ENCODE data around the gene TRIM23.
"Not testable (repeated sequence)": the region's sequence is repeated elsewhere in the genome, so short reads cannot be mapped to it uniquely, and the experiment has no call there.

The TRIM23 gene

DNA sequence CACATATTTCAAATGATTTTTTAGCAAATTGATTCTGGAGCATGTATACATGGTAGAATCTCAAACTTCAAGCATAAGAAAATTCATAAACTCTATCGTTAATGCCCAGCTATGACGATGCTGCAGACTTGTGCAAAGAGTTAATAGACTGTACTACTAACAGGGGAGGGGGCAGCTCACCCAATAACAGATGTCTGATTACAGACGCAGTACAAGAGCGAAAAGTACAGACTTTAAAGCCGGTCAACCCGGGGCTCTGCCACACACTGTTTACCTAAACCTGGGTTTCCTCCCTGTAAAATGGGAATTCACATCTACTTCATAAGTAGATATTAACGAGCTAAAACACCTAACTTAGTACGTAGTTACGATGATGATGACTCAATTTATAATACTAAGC lies 651 bp downstream of the TRIM23 start:
- Histone ChIP-seq H3K9ac (ENCODE audit: low read depth, low read length, poor library complexity, severe bottlenecking) (peak overlapping the region; percentile 84), H3F3A (ENCODE audit: low read depth) (no peaks in the 10 kb centered on the region), H3K36me3 (ENCODE audit: insufficient read depth, low read length) (no peaks in the 10 kb centered on the region), H3K79me2 (ENCODE audit: insufficient read depth, low read length) (peaks cover 69% of the 10 kb centered on the region), H3K4me1 (ENCODE audit: insufficient read depth, low read length, poor library complexity, severe bottlenecking) (peaks cover 33% of the 10 kb centered on the region), H4K20me1 (ENCODE audit: insufficient read depth, low read length, poor library complexity, severe bottlenecking) (peaks cover 10% of the 10 kb centered on the region), H3K4me3 (ENCODE audit: low read length, poor library complexity, severe bottlenecking) (peak overlapping the region; percentile 96), H3K4me2 (ENCODE audit: low read depth, low read length, poor library complexity, severe bottlenecking) (peak overlapping the region; percentile 80), H3K9me3 (ENCODE audit: insufficient read depth, low read depth, low read length) (no peaks in the 10 kb centered on the region), H2AFZ (ENCODE audit: low read length) (peak overlapping the region; percentile 94; the same call in 1 of the 2 replicates), H3K27me3 (ENCODE audit: insufficient read depth, low read length, poor library complexity, severe bottlenecking) (no peaks in the 10 kb centered on the region), H3K9me2 (replicated peaks; ENCODE audit: low read depth, low read length) (no peaks in the 10 kb centered on the region)
- TF ChIP-seq, protein P1, sequence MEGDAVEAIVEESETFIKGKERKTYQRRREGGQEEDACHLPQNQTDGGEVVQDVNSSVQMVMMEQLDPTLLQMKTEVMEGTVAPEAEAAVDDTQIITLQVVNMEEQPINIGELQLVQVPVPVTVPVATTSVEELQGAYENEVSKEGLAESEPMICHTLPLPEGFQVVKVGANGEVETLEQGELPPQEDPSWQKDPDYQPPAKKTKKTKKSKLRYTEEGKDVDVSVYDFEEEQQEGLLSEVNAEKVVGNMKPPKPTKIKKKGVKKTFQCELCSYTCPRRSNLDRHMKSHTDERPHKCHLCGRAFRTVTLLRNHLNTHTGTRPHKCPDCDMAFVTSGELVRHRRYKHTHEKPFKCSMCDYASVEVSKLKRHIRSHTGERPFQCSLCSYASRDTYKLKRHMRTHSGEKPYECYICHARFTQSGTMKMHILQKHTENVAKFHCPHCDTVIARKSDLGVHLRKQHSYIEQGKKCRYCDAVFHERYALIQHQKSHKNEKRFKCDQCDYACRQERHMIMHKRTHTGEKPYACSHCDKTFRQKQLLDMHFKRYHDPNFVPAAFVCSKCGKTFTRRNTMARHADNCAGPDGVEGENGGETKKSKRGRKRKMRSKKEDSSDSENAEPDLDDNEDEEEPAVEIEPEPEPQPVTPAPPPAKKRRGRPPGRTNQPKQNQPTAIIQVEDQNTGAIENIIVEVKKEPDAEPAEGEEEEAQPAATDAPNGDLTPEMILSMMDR (conservative IDR thresholded peaks at IDR 0.05; ENCODE audit: low read length) = no peak
- TF ChIP-seq EZH2phosphoT487 (IDR thresholded peaks at IDR 0.05; ENCODE audit: borderline replicate concordance) = no peak

DNA sequence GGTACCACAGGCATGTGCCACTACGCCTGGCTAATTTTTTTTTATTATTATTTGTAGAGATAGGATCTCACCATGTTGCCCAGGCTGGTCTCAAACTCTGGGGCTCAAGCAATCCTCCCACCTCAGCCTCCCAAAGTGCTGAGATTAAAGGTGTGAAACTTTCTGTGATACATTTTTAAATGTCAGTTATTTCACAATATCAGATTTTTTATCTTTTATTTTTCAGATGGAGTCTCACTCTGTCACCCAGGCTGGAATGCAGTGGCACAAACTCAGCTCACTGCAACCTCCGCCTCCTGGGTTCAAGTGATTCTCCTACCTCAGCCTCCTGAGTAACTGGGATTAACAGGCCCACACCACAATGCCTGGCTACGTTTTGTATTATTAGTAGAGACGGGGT lies 2.2 kb downstream of the TRIM23 start:
- not testable (repeated sequence) for H3K36me3 ChIP-seq (ENCODE audit: insufficient read depth, low read length); H3K9me2 ChIP-seq (replicated peaks; ENCODE audit: low read depth, low read length); H4K20me1 ChIP-seq (ENCODE audit: insufficient read depth, low read length, poor library complexity, severe bottlenecking); H3K9ac ChIP-seq (ENCODE audit: low read depth, low read length, poor library complexity, severe bottlenecking); H2AFZ ChIP-seq (ENCODE audit: low read length); H3F3A ChIP-seq (ENCODE audit: low read depth); H3K9me3 ChIP-seq (ENCODE audit: insufficient read depth, low read depth, low read length); H3K27me3 ChIP-seq (ENCODE audit: insufficient read depth, low read length, poor library complexity, severe bottlenecking)
- peaks cover 27% of the 10 kb centered on the region for H3K4me1 ChIP-seq (ENCODE audit: insufficient read depth, low read length, poor library complexity, severe bottlenecking)
- H3K4me3 ChIP-seq (ENCODE audit: low read length, poor library complexity, severe bottlenecking) = peak overlapping the region; percentile 96
- peaks cover 59% of the 10 kb centered on the region for H3K79me2 ChIP-seq (ENCODE audit: insufficient read depth, low read length)
- peak overlapping the region; percentile 80 for H3K4me2 ChIP-seq (ENCODE audit: low read depth, low read length, poor library complexity, severe bottlenecking)

DNA sequence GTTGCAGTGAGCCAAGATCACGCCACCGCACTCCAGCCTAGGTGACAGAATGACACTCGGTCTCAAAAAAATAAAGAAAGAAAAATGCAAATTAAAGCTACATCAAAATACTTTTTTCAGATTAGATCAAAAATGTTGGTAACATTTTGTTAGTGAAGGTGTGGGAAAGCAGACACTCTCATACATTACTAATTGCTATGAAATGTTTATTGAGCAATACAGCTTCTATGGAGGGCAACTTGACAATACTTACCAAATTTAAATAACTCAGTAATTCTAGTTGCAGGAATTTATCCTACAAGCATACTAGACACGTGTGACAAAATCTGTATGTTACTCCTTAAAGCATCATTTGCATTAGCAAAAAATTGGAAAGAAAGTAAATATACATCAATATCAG lies 4.1 kb downstream of the TRIM23 start:
- peak overlapping the region; percentile 13 for H3K4me3 ChIP-seq (ENCODE audit: low read length, poor library complexity, severe bottlenecking)
- H3K27me3 ChIP-seq (ENCODE audit: insufficient read depth, low read length, poor library complexity, severe bottlenecking) = no peaks in the 10 kb centered on the region
- no peak overlapping the region for H2AFZ ChIP-seq (ENCODE audit: low read length)
- peaks cover 40% of the 10 kb centered on the region for H3K79me2 ChIP-seq (ENCODE audit: insufficient read depth, low read length)
- TF ChIP-seq EZH2phosphoT487 (IDR thresholded peaks at IDR 0.05; ENCODE audit: borderline replicate concordance) = no peak
- TF ChIP-seq, protein P1 (conservative IDR thresholded peaks at IDR 0.05; ENCODE audit: low read length) = no peak
- no peaks in the 10 kb centered on the region; the same call in 1 of the 2 replicates for H3K36me3 ChIP-seq (ENCODE audit: insufficient read depth, low read length)
- H3K9me3 ChIP-seq (ENCODE audit: insufficient read depth, low read depth, low read length) = no peaks in the 10 kb centered on the region
- H3K9ac ChIP-seq (ENCODE audit: low read depth, low read length, poor library complexity, severe bottlenecking) = no peak overlapping the region
- H3F3A ChIP-seq (ENCODE audit: low read depth) = no peaks in the 10 kb centered on the region
- no peak overlapping the region for H3K4me2 ChIP-seq (ENCODE audit: low read depth, low read length, poor library complexity, severe bottlenecking)
- no peaks in the 10 kb centered on the region for H3K9me2 ChIP-seq (replicated peaks; ENCODE audit: low read depth, low read length)
- H4K20me1 ChIP-seq (ENCODE audit: insufficient read depth, low read length, poor library complexity, severe bottlenecking) = peaks cover 10% of the 10 kb centered on the region
- peaks cover 19% of the 10 kb centered on the region for H3K4me1 ChIP-seq (ENCODE audit: insufficient read depth, low read length, poor library complexity, severe bottlenecking)

DNA sequence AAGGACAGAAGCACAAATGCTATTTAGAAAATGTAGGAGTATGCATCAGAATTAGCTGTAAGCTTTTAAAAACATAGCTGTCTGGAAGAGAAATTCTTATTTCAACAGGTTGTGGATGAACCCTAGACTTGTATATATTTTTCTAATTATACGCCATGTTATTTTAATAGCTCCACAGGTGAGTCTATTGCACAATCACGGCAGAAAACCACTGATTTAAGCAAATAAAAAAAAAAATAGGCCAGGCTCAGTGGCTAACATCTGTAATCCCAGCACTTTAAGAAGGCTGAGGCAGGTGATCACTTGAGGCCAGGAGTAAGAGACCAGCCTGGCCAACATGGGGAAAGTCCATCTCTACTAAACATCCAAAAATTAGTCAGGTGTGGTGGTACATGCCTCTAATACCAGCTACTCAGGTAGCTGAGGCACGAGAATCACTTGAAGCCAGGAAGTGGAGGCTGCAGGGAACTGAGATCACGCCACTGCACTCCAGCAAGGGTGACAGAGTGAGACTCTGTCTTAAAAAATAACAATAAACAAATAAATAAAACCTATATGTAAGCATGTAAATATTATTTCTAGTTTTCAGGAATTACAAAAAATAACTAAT lies 11.7 kb downstream of the TRIM23 start:
- Histone ChIP-seq H3K9me3 (ENCODE audit: insufficient read depth, low read depth, low read length) (no peaks in the 10 kb centered on the region), H3K4me1 (ENCODE audit: insufficient read depth, low read length, poor library complexity, severe bottlenecking) (no peaks in the 10 kb centered on the region), H3K79me2 (ENCODE audit: insufficient read depth, low read length) (no peaks in the 10 kb centered on the region), H3K9ac (ENCODE audit: low read depth, low read length, poor library complexity, severe bottlenecking) (no peak overlapping the region), H3K4me2 (ENCODE audit: low read depth, low read length, poor library complexity, severe bottlenecking) (no peak overlapping the region), H3F3A (ENCODE audit: low read depth) (no peaks in the 10 kb centered on the region), H3K4me3 (ENCODE audit: low read length, poor library complexity, severe bottlenecking) (no peak overlapping the region), H2AFZ (ENCODE audit: low read length) (no peak overlapping the region), H3K27me3 (ENCODE audit: insufficient read depth, low read length, poor library complexity, severe bottlenecking) (no peaks in the 10 kb centered on the region), H4K20me1 (ENCODE audit: insufficient read depth, low read length, poor library complexity, severe bottlenecking) (no peaks in the 10 kb centered on the region), H3K9me2 (replicated peaks; ENCODE audit: low read depth, low read length) (no peaks in the 10 kb centered on the region), H3K36me3 (ENCODE audit: insufficient read depth, low read length) (peaks cover 51% of the 10 kb centered on the region; the same call in 1 of the 2 replicates)
- no peak for TF ChIP-seq EZH2phosphoT487 (IDR thresholded peaks at IDR 0.05; ENCODE audit: borderline replicate concordance)
- TF ChIP-seq, protein P1 (conservative IDR thresholded peaks at IDR 0.05; ENCODE audit: low read length) = no peak

All from Loucy (cell line).